Measurements from ENCODE around the gene ANAPC10. TPM values are rescaled to one million over a fixed set of nuclear protein-coding genes. Genes with fewer than 3 reads are reported as not detected.
"Not testable (repeated sequence)": the region's sequence is repeated elsewhere in the genome, so short reads cannot be mapped to it uniquely, and the experiment has no call there.

ANAPC10 gene
- 10 to 100 TPM; 26.2 to 28.5 TPM for total RNA-seq

GRCh38 chr4:145097821-145098674 lies at the start of gene ANAPC10, which contains the start of gene ABCE1:
TSS of gene ANAPC10 (minus strand) at chr4:145098196. CDS start at chr4:145096099, 2,097 bp downstream.
TSS of gene ABCE1 (plus strand) at chr4:145098311. CDS start at chr4:145104413, 6,102 bp downstream.
- CTCF ChIA-PET: interaction anchor here (0.9 to 3.1 kb wide), 6 partner anchors 11 to 80 kb away, joined by 3 to 17 read pairs (median 4); no protein-coding TSS in a partner anchor
- peaks cover 2% of the 10 kb centered on the region for H3K9me3 Mint-ChIP-seq (ENCODE audit: low read depth)
- H3K27ac Mint-ChIP-seq: peak within 1 kb of the TSS; percentile 92
- H3K27me3 Mint-ChIP-seq: no peaks in the 10 kb centered on the region
- ATAC-seq (peak; percentile 90), DNase-seq (peak; percentile 98)
- H3K36me3 Mint-ChIP-seq: peaks cover 29% of the 10 kb centered on the region
- peak within 1 kb of the TSS; percentile 84 for H3K4me3 Mint-ChIP-seq
- H3K4me1 Mint-ChIP-seq: peaks cover 29% of the 10 kb centered on the region

DNA sequence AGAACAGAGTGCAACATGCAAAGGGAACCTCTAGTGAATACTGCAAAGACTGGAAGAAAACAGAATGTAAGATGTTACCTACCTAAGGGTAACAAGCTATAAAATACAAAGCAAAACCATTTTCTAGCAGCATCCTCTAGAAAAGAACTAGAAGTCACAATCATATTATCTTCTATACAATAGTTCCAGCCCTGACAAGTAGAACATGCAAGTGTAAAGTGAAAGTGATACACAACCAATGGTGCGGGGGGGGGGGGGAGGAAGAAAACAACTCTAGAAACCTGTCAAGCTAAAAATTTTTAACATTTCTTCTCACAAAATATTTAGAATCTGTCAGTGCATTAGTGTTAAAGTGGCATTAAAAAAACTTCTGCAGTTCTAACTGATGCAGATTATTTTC lies 38.2 kb upstream of the ANAPC10 start:
- DNase-seq; H3K27me3 Mint-ChIP-seq; ATAC-seq; H3K9me3 Mint-ChIP-seq (ENCODE audit: low read depth): not testable (repeated sequence)
- Mint-ChIP-seq H3K36me3 (peaks cover 46% of the 10 kb centered on the region), H3K4me3 (peak overlapping the region; percentile 29), H3K4me1 (peaks cover 52% of the 10 kb centered on the region), H3K27ac (peak overlapping the region; percentile 75)
- CTCF ChIA-PET: interaction anchor here (1.1 kb wide), 1 partner anchor 41 kb away, joined by 3 read pairs; no protein-coding TSS in a partner anchor

DNA sequence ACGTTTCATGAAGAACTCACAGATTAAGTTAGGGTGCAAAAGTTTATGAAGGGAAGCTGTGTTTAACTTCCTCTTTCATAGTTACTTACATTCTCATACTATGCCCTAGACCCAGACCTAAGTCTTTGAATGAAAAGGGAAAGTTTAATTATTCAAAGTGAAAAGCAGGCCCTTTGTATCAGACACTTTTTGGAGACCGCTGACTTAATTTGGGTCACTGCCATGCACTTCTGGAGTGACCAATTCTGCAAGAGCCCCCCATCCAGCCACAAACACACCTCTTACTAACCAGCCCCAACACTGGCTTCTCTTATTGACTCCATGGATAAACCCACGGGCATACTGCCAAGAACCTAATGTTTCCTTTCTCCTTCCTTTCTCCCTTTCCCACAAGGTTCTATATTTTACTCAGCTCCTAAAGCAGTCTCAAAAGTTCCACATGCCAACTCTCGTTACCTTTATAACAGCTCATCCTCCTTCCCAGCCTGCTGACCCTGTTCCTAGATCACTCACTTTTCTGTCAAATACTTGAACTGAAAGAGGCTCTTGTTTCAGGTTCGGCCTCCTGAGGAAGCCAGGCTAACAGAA lies 34.6 kb upstream of the ANAPC10 start:
- H3K4me1 Mint-ChIP-seq: peaks cover 67% of the 10 kb centered on the region
- H3K27me3 Mint-ChIP-seq: no peaks in the 10 kb centered on the region
- peak overlapping the region; percentile 4 for H3K4me3 Mint-ChIP-seq
- ATAC-seq (peak; percentile 32), DNase-seq (peak; percentile 47)
- H3K36me3 Mint-ChIP-seq: peaks cover 46% of the 10 kb centered on the region
- peak overlapping the region; percentile 61 for H3K27ac Mint-ChIP-seq
- CTCF ChIA-PET: interaction anchor here (1.0 to 1.4 kb wide), 2 partner anchors 35 to 47 kb away, joined by 3 read pairs; partner anchors contain the start of genes ABCE1 and ANAPC10
- no peaks in the 10 kb centered on the region for H3K9me3 Mint-ChIP-seq (ENCODE audit: low read depth)

DNA sequence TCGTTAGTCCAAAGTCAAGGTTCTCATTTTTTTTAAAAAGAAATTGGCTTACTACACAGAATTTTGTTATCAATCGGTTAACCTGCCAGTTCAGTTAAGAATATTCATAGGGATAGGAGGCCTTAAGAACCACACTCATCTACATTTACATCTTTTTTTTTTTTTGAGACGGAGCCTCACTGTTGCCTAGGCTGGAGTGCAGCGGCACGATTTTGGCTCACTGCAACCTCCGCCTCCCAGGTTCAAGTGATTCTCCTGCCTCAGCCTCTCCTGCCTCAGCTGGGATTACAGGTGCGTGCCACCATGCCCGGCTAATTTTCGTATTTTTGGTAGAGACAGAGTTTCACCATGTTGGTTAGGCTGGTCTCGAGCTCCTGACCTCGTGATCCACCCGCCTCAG lies 33.9 kb upstream of the ANAPC10 start:
- DNase-seq (no peak), ATAC-seq (no peak)
- Mint-ChIP-seq H3K36me3 (peaks cover 46% of the 10 kb centered on the region), H3K27ac (no peak overlapping the region), H3K27me3 (no peaks in the 10 kb centered on the region), H3K4me3 (no peak overlapping the region), H3K9me3 (ENCODE audit: low read depth) (no peaks in the 10 kb centered on the region), H3K4me1 (peaks cover 68% of the 10 kb centered on the region)
- CTCF ChIA-PET: interaction anchor here (1.0 to 1.4 kb wide), 2 partner anchors 34 to 47 kb away, joined by 3 read pairs; partner anchors contain the start of genes ABCE1 and ANAPC10

DNA sequence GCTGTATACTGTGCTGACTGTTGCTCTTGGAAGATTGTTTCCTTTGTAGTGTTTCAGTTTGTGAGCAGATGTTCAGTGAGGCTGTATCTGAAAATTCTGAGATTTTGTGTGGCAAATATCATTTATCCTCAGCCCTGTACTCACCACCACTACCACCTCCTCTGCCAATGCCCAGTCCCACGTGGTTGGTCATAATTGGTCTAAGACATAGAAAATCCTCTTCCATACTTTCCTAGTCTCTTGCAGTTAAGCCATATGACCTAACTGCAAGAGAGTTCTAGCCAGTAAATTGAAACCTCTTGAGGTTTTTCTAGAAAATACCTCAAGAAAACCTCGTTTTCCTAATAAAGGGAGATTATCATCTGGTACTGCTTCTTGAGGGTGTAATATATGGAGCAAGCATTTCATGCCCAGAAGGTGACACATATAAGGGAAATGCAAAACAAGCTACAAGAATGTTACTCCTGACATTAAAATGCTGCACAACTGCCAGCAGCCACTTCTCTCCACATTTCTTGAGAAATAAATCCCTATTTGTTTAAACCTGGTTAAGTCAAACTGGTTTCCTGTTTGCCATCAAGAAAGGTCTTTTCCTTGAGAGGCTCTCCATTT lies 32.9 kb upstream of the ANAPC10 start:
- CTCF ChIA-PET: no interaction called here
- Mint-ChIP-seq H3K27me3 (no peaks in the 10 kb centered on the region), H3K4me3 (peak overlapping the region; percentile 27), H3K27ac (peak overlapping the region; percentile 84), H3K36me3 (peaks cover 54% of the 10 kb centered on the region), H3K9me3 (ENCODE audit: low read depth) (no peaks in the 10 kb centered on the region), H3K4me1 (peaks cover 71% of the 10 kb centered on the region)
- DNase-seq (peak; percentile 47), ATAC-seq (peak; percentile 48)

GRCh38 chr4:145130130-145130529 lies 32.1 kb upstream of the ANAPC10 start:
- peak overlapping the region; percentile 84 for H3K27ac Mint-ChIP-seq
- ATAC-seq: no peak
- DNase-seq: no peak
- peaks cover 55% of the 10 kb centered on the region for H3K36me3 Mint-ChIP-seq
- CTCF ChIA-PET: no interaction called here
- no peaks in the 10 kb centered on the region for H3K27me3 Mint-ChIP-seq
- H3K9me3 Mint-ChIP-seq (ENCODE audit: low read depth): no peaks in the 10 kb centered on the region
- H3K4me1 Mint-ChIP-seq: peaks cover 70% of the 10 kb centered on the region
- H3K4me3 Mint-ChIP-seq: no peak overlapping the region

DNA sequence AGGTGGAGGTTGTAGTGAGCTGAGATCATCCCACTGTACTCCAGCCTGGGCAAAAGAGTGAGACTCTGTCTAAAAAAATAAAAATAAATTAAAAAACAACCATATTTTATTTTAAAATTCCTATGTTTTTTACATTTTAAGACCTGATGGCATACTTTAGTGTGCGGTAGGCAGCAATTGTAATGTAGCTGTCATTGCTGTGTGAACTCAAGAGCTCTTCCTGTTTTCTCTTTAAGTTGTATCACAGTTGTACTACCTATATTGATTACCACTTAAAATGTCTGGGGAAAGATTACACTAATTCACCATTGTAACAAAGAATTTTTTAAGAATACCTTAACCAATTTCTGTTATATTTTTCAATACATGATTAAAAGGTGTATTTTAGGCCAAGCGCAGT lies 27.4 kb upstream of the ANAPC10 start:
- H3K9me3 Mint-ChIP-seq (ENCODE audit: low read depth): no peaks in the 10 kb centered on the region
- ATAC-seq (no peak), DNase-seq (no peak)
- H3K27ac Mint-ChIP-seq: peak overlapping the region; percentile 98
- no peaks in the 10 kb centered on the region for H3K27me3 Mint-ChIP-seq
- H3K4me1 Mint-ChIP-seq: peaks cover 35% of the 10 kb centered on the region
- peak overlapping the region; percentile 61 for H3K4me3 Mint-ChIP-seq
- CTCF ChIA-PET: interaction anchor here (0.8 to 2.3 kb wide), 2 partner anchors 9 to 54 kb away, joined by 4 to 6 read pairs; no protein-coding TSS in a partner anchor
- H3K36me3 Mint-ChIP-seq: peaks cover 66% of the 10 kb centered on the region

DNA sequence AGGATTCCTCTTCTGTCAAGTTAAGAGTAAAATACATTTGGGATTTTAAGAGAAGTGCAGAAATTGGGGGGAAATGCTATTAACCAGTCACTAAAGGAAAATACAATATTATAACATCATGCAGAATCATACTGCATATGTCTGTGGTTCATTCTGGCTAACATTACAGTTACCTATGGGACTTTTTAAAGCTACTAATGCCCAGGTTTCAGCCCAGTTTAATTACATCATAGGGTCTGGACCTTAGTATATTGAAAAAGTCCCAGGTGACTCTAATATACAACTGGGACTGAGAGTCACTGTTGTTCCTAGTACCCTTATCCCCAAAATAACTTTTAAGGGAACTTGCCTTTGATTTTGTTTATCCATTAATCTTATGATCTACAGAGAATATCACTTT lies 10.1 kb upstream of the ANAPC10 start:
- H3K4me1 Mint-ChIP-seq: peaks cover 18% of the 10 kb centered on the region
- CTCF ChIA-PET: no interaction called here
- H3K4me3 Mint-ChIP-seq: no peak overlapping the region
- DNase-seq (no peak), ATAC-seq (no peak)
- H3K36me3 Mint-ChIP-seq: peaks cover 51% of the 10 kb centered on the region
- H3K27me3 Mint-ChIP-seq: no peaks in the 10 kb centered on the region
- peak overlapping the region; percentile 50 for H3K27ac Mint-ChIP-seq
- no peaks in the 10 kb centered on the region for H3K9me3 Mint-ChIP-seq (ENCODE audit: low read depth)

- DNase-seq (no peak), ATAC-seq (no peak)
- CTCF ChIA-PET: no interaction called here
- Mint-ChIP-seq H3K36me3 (peaks cover 40% of the 10 kb centered on the region), H3K27me3 (no peaks in the 10 kb centered on the region), H3K4me1 (peaks cover 14% of the 10 kb centered on the region), H3K9me3 (ENCODE audit: low read depth) (no peaks in the 10 kb centered on the region), H3K27ac (peak overlapping the region; percentile 33), H3K4me3 (no peak overlapping the region)
Observed at GRCh38 chr4:145107126-145107525, 9.1 kb upstream of the ANAPC10 start.

GRCh38 chr4:145103496-145103895 lies 5.5 kb upstream of the ANAPC10 start:
- peaks cover 20% of the 10 kb centered on the region for H3K36me3 Mint-ChIP-seq
- peaks cover 22% of the 10 kb centered on the region for H3K4me1 Mint-ChIP-seq
- no peak for ATAC-seq
- no peak overlapping the region for H3K4me3 Mint-ChIP-seq
- H3K9me3 Mint-ChIP-seq (ENCODE audit: low read depth): no peaks in the 10 kb centered on the region
- H3K27ac Mint-ChIP-seq: no peak overlapping the region
- CTCF ChIA-PET: interaction anchor here (0.7 kb wide), 2 partner anchors 50 to 74 kb away, joined by 3 read pairs; no protein-coding TSS in a partner anchor
- DNase-seq: no peak
- H3K27me3 Mint-ChIP-seq: no peaks in the 10 kb centered on the region

GRCh38 chr4:145102619-145103018 lies 4.6 kb upstream of the ANAPC10 start:
- Mint-ChIP-seq H3K4me1 (peaks cover 20% of the 10 kb centered on the region), H3K27ac (no peak overlapping the region), H3K4me3 (no peak overlapping the region), H3K27me3 (no peaks in the 10 kb centered on the region), H3K36me3 (peaks cover 18% of the 10 kb centered on the region), H3K9me3 (ENCODE audit: low read depth) (no peaks in the 10 kb centered on the region)
- CTCF ChIA-PET: no interaction called here
- DNase-seq (no peak), ATAC-seq (no peak)

DNA sequence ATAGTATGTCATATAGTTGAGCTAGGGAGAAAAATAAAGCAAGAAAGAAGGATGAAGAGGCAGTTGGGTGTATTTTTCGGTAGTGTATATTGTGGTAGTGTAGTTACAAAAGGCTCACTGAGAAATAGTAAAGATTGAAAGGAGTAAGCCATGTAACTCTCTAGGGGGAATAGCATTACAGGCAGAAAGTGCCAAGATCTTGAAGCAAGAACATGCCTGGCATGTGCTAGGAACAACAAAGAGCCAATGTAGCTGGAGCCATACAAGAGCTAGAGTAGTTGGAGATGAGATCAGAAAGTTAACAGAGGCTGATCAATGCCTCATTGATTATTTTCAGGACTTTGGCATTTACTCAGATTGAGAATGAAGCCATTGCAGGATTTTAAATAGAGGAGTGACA lies 3.1 kb upstream of the ANAPC10 start:
- CTCF ChIA-PET: interaction anchor here (0.9 to 1.4 kb wide), 2 partner anchors 76 to 515 kb away, joined by 3 read pairs; no protein-coding TSS in a partner anchor
- no peak for DNase-seq
- Mint-ChIP-seq H3K4me3 (no peak overlapping the region), H3K36me3 (peaks cover 10% of the 10 kb centered on the region), H3K9me3 (ENCODE audit: low read depth) (no peaks in the 10 kb centered on the region), H3K27me3 (no peaks in the 10 kb centered on the region), H3K27ac (no peak overlapping the region), H3K4me1 (peaks cover 21% of the 10 kb centered on the region)
- no peak for ATAC-seq

GRCh38 chr4:145099653-145100052 lies 1.7 kb upstream of the ANAPC10 start:
- Mint-ChIP-seq H3K4me1 (peaks cover 26% of the 10 kb centered on the region), H3K27me3 (no peaks in the 10 kb centered on the region), H3K4me3 (peak overlapping the region; percentile 84), H3K36me3 (peaks cover 16% of the 10 kb centered on the region), H3K27ac (peak overlapping the region; percentile 92), H3K9me3 (ENCODE audit: low read depth) (no peaks in the 10 kb centered on the region)
- no peak for ATAC-seq
- DNase-seq: no peak
- CTCF ChIA-PET: interaction anchor here (1.4 to 3.1 kb wide), 3 partner anchors 10 to 78 kb away, joined by 5 to 17 read pairs (median 7); no protein-coding TSS in a partner anchor
